ENCODE results near the gene QPCT.
"Not testable (repeated sequence)": the region's sequence is repeated elsewhere in the genome, so short reads cannot be mapped to it uniquely, and the experiment has no call there.

The QPCT gene

DNA sequence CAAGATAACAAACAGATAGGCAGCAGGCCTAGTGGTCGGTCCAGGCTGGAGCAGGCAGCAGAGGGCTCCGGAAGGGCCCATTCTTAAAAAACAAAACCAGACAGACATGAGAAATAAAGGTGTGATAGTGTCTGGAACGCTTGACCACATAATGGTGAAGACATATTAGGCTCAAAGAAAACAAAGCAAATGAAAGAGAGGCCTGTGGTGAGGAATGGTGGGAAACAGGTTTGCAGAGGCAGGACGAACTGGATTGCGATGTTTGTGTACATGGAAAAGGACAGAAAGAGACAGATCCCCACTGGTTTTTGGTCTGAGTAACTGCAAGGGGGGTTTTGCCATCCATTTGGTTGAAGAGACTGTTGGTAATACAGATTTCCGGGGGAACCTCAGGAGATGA is 19.9 kb downstream of the QPCT start:
- Mint-ChIP-seq H3K4me1 (no peaks in the 10 kb centered on the region), H3K27me3 (peaks cover 19% of the 10 kb centered on the region), H3K36me3 (peaks cover 2% of the 10 kb centered on the region), H3K9me3 (no peaks in the 10 kb centered on the region), H3K4me3 (no peak overlapping the region), H3K27ac (no peak overlapping the region)

DNA sequence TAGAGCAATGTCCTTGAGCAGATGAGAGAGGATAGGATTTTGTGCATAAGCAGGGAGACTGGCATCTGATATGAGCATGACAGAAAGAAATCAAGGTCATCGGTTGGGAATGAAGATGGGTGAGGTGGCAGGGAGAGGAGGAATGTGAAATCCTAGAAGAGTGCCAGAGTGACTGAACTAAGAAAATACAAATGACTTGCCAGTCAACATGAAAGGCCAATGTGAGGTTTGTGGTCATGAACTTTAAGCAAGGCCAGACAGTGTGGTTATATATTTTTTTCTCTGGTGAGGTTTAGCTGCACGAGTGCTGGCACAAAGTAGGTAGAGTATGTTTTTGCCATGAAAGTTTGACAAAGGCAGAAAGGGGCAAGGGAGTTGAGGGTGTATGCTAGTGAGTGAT is 21.2 kb downstream of the QPCT start:
- Mint-ChIP-seq H3K36me3 (peaks cover 2% of the 10 kb centered on the region), H3K27ac (no peak overlapping the region), H3K9me3 (no peaks in the 10 kb centered on the region)

DNA sequence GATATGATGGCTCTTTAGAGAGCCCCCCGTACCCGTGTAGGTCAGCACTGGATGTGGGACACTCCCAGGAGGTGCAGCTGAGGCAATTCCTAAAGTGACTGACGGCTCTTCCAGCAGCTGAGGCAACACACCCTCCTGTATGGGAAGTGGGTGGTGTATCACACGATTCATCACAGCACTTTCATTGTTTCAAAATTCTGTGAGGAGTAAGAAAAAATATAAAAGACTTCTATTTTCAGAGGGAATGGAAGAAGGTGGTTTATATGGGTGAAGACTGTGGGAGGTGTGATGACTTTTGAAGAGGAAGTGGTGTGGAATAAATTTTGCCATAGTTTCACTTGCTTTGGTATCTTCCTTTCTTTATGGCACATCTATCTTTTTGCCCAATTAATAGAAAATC is 22.3 kb downstream of the QPCT start:
- H3K27ac Mint-ChIP-seq: peak overlapping the region; percentile 65
- peak overlapping the region; percentile 72 for H3K4me3 Mint-ChIP-seq

More for the DNA sequence above, 21.2 kb downstream of the QPCT start:
- H3K4me1 Mint-ChIP-seq: peaks cover 4% of the 10 kb centered on the region
- no peak overlapping the region for H3K4me3 Mint-ChIP-seq
- peaks cover 15% of the 10 kb centered on the region for H3K27me3 Mint-ChIP-seq

DNA sequence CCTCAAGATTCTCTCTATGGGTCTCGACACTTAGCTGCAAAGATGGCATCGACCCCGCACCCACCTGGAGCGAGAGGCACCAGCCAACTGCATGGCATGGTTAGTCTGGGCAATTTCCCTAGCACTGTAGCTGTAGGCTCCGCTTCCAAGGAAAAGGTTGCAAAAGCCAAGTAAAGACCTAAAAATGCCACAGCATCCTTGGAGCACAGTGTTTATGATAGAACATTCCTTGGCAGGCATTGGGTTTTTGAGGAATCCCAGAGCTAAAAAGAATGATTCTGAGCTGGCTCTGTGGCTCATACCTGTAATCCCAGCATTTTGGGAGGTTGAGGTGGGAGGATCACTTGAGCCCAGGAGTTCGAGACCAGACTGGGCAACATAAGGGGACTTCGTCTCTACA is 22.9 kb downstream of the QPCT start:
- Mint-ChIP-seq H3K9me3 (no peaks in the 10 kb centered on the region), H3K36me3 (peaks cover 2% of the 10 kb centered on the region), H3K4me1 (peaks cover 5% of the 10 kb centered on the region), H3K4me3 (peak overlapping the region; percentile 72), H3K27ac (peak overlapping the region; percentile 65), H3K27me3 (peaks cover 8% of the 10 kb centered on the region)

More for the DNA sequence above, 22.3 kb downstream of the QPCT start:
- Mint-ChIP-seq H3K36me3 (peaks cover 2% of the 10 kb centered on the region), H3K9me3 (no peaks in the 10 kb centered on the region), H3K4me1 (peaks cover 5% of the 10 kb centered on the region), H3K27me3 (peaks cover 8% of the 10 kb centered on the region)

DNA sequence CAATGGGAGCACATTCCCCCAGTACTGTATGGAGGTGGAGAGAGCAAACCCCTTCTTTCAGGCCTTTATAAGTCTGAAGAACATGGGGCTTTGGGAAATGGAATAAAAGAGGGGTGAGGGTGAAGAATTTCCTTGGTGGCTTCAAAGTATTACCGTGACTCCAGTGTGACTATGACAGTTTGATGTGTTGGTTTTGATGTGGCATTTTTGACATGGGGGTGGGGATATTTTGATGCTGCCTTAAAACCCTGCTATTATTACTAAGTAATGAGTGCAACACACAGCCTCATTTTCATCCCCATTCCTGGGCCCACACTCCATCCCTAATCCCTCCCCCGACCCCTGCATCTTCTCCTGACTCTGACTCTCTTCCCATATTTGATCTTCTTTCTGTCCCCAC is 23.6 kb downstream of the QPCT start:
- Mint-ChIP-seq H3K27me3 (peaks cover 8% of the 10 kb centered on the region), H3K4me3 (peak overlapping the region; percentile 72), H3K36me3 (no peaks in the 10 kb centered on the region), H3K9me3 (no peaks in the 10 kb centered on the region), H3K27ac (peak overlapping the region; percentile 9), H3K4me1 (peaks cover 9% of the 10 kb centered on the region)

DNA sequence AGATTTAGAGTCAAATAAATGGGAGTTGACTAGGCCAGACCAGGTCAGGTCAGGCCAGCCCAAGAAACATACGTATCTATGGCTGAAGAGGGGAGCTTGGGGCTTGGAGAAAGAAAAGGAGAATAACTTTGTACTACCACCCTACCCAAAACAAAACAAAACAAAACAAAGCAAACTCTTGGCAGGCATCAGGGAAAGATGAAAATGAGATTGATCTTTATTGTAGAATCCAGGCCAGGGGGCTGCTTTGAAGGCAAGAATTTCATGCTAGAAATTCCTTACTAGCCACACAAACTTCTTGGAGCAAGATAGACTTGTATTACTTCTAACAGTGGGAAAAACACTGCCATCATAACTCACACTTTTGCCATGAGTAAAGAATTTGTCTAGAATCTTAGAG is 26.2 kb downstream of the QPCT start:
- Mint-ChIP-seq H3K27ac (no peak overlapping the region), H3K4me3 (no peak overlapping the region), H3K27me3 (peaks cover 14% of the 10 kb centered on the region), H3K9me3 (no peaks in the 10 kb centered on the region), H3K4me1 (peaks cover 18% of the 10 kb centered on the region), H3K36me3 (no peaks in the 10 kb centered on the region)

DNA sequence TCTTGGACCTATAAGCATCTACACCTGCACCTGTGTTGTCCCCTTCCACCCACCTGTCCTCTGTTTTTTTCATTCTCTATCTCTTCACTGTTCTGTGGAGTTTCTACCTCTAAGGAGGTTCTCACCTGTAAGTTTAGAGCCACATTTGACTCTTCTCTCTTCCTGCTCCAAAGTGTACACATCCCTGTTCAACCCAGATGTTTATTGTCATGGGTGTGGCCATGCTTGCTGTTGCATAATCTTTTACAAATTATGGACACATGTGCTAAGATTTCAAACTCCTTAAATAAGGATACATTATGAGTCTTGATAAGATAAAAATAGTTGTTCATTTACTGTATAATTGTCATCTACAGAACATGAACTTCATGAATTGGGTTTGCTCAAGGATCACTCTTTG is 27.6 kb downstream of the QPCT start:
- H3K27me3 Mint-ChIP-seq: peaks cover 14% of the 10 kb centered on the region

DNA sequence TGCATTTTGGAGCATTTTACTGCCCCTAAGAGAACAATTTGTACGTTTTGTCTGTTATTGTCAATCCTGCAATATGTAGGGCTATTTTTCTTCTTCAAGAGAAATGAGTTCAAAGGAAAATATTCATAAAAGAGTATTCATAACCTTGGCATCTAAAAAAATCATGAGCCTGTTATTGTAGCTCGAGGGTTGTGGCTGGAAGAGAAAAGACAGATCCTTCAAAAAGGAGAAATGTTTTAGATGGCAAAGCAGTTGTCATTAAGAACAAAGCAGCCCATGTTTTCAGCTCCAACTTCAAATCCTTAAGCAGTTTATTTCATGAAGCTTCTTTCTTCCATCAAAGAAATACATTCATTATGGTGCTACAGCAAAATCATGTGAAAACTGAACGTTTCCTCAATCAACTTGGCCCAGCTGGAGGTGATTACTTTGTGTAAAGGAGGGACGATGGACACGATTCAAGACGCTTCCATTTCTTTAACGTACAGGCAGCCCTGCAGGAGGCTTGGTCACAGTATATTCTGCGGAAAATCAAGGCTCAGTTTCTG is 31.4 kb downstream of the QPCT start:
- Mint-ChIP-seq H3K9me3 (no peaks in the 10 kb centered on the region), H3K36me3 (no peaks in the 10 kb centered on the region), H3K27me3 (peaks cover 12% of the 10 kb centered on the region), H3K4me3 (peak overlapping the region; percentile 70), H3K27ac (peak overlapping the region; percentile 67), H3K4me1 (peaks cover 37% of the 10 kb centered on the region)

More for the DNA sequence above, 27.6 kb downstream of the QPCT start:
- Mint-ChIP-seq H3K4me3 (no peak overlapping the region), H3K9me3 (no peaks in the 10 kb centered on the region), H3K27ac (peak overlapping the region; percentile 3), H3K4me1 (peaks cover 32% of the 10 kb centered on the region), H3K36me3 (no peaks in the 10 kb centered on the region)

DNA sequence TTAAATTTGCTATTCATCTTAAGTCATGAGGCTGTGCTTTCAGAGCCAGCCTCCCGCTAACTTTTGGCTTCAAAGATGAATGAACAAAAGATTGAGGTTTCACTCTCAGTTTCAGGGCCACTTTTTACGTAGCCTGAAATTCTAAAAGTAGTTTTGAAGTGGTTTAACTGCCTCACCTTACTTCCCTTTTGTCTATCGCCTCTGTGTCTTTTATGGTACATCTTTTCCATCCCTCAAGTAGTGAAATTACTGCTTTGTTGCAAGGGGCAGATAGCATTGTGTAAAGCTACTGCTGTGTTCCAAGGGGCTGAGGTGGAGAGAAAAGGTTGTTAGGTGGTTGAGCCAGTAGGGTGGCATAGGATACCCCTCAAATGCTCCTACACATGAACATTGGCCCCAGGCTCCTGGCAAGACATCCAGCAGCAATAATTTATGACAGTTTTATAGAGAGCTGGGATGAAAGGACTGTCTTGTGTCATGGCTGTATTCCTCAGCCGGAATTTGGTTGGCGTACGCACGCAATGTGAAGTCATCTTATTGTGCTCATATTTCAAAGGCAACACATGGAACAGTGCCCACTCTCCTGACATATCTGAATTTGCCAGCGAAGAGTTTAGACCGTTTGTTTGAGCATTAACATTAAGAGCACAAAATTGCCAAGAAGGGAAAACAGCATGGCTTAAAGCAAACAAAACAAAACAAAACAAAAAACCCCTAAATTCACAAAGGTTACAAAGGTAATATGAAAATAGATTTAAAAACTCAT is 32.2 kb downstream of the QPCT start:
- H3K4me1 Mint-ChIP-seq: peaks cover 37% of the 10 kb centered on the region
- H3K4me3 Mint-ChIP-seq: peak overlapping the region; percentile 77
- peaks cover 12% of the 10 kb centered on the region for H3K27me3 Mint-ChIP-seq
- H3K36me3 Mint-ChIP-seq: no peaks in the 10 kb centered on the region
- no peaks in the 10 kb centered on the region for H3K9me3 Mint-ChIP-seq
- H3K27ac Mint-ChIP-seq: peak overlapping the region; percentile 91

DNA sequence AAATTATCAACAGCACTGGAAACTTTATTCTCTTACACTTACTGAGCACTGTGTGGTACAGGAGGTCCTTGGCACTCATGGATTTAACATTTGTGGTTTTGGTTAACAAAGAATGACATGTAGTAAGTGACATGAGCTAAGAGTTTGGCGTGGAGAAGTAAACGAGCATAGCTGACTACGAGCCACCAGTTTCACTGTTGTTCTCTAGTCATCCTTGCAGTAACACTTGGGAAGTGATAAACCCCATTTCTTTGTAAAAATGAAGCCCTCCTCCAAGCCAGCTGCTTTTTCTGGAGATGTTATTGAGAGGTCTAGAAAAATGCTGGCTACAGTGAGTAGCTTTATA is 32.7 kb downstream of the QPCT start:
- Mint-ChIP-seq H3K4me3 (peak overlapping the region; percentile 77), H3K36me3 (no peaks in the 10 kb centered on the region), H3K4me1 (peaks cover 37% of the 10 kb centered on the region), H3K27ac (peak overlapping the region; percentile 91), H3K27me3 (peaks cover 12% of the 10 kb centered on the region), H3K9me3 (no peaks in the 10 kb centered on the region)

DNA sequence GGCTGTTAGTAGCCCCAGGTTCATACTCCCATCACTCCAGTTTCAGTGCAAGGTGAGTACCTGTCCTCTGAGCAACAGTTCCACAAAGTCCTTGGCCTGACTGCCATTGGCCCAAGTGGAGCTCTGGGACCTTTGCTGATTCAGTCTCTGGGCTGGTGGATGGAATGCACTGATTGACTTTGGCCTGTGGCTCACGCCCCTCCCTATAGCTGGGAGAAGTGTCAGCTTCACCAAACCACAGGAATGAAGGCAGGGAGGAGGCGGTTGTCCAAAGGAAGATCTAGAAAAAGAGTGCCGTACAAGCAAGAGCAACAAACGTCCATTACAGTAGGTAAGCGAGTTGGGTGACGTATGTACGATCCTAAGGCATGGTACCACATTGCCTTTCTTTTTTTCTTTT is 34.0 kb downstream of the QPCT start:
- Mint-ChIP-seq H3K27me3 (peaks cover 8% of the 10 kb centered on the region), H3K36me3 (no peaks in the 10 kb centered on the region), H3K4me3 (no peak overlapping the region), H3K27ac (no peak overlapping the region), H3K4me1 (peaks cover 34% of the 10 kb centered on the region), H3K9me3 (no peaks in the 10 kb centered on the region)

DNA sequence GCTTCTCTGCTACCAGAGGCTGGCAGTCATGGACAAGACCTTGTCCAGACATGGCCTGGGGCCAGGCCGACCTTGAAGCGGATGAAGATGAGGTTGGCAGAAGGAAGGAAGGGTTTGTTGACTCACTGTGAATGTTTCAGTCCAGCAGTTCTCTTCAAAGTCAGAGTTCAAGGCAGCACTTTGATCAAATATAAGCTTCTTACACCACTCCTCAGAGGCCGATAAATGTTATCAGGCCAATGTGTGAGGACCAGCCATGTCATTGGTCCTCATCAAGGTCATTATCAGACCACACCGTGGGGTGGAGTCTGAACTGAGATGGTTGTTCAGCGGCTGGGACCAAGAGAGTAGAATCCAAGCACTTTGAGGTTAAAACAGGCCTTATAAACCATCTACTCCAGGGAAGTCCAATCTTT is 35.5 kb downstream of the QPCT start:
- Mint-ChIP-seq H3K27ac (no peak overlapping the region), H3K36me3 (no peaks in the 10 kb centered on the region), H3K9me3 (no peaks in the 10 kb centered on the region), H3K27me3 (peaks cover 3% of the 10 kb centered on the region), H3K4me3 (no peak overlapping the region), H3K4me1 (peaks cover 32% of the 10 kb centered on the region)

DNA sequence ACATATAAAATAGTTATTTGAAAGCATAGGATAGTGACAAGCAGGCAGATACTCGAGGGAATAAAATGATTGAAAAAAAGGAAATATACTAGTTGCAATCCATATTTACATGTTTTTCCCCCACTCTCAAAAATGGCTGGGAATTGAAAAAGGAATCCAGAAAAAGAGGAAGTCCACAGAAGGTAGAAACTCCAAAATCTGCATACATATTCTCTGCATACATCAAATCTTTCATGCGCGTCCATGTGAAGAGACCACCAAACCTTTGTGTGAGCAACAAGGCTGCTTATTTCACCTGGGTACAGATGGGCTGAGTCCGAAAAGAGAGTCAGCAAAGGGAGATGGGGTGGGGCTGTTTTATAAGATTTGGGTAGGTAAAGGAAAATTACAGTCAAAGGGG is 36.4 kb downstream of the QPCT start:
- peaks cover 23% of the 10 kb centered on the region for H3K4me1 Mint-ChIP-seq
- not testable (repeated sequence) for H3K27me3 Mint-ChIP-seq, H3K4me3 Mint-ChIP-seq, H3K9me3 Mint-ChIP-seq, H3K27ac Mint-ChIP-seq, H3K36me3 Mint-ChIP-seq

DNA sequence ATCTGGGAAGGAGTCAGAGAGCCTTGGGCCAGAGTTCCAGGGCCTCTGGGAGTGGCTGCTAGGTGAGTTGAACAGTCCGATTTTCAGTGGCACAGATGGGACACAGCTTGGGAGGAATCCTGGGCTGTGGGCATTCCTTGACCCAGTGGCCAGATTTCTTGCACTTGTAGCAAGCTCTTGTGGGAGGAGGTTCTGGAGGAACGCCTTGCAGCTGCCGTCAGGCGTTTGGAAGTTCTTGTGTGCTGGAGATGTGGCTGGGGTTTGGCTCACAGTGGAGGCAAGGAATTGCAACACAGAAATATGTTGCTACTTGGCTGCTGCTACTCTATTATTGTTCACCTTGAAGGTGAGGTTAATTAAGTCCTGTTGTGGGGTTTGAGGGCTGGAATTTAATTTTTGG is 39.8 kb downstream of the QPCT start:
- not testable (repeated sequence) for H3K9me3 Mint-ChIP-seq, H3K4me1 Mint-ChIP-seq, H3K27ac Mint-ChIP-seq, H3K27me3 Mint-ChIP-seq, H3K36me3 Mint-ChIP-seq, H3K4me3 Mint-ChIP-seq

DNA sequence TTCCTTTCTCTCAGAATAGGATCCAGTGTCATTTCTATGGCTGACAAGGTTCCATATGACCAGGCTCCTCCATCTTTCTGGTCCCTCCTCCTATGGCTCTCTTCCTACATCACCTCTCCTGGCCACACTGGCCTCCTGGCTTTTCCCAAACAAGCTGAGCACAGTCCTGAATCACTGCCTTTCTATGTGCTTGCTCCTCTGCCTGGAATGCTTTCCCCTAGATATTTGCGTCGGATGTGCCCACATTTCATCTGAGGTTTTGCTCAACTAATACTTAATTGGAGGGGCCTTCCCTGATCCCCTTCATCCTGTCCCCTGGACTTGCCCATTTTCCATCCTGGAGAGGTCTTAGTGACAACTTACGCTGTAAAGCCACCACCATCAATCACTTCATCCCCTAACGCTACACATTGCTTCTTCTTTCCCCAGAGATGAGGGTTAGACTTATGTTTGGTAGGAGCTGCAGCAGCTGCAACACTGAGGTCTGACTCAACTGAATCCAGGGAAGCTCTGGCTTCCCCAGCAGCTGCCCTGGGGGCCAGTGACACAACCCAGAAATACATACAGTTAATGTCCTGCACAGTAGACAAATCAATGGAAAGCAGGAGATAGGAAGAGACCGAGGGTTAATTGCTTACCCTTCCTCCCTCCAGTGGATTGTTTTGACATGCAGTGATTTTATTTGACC is 42.9 kb downstream of the QPCT start:
- no peaks in the 10 kb centered on the region for H3K27me3 Mint-ChIP-seq
- H3K4me1 Mint-ChIP-seq: peaks cover 4% of the 10 kb centered on the region
- H3K27ac Mint-ChIP-seq: no peak overlapping the region
- peaks cover 3% of the 10 kb centered on the region for H3K9me3 Mint-ChIP-seq
- H3K4me3 Mint-ChIP-seq: no peak overlapping the region
- H3K36me3 Mint-ChIP-seq: no peaks in the 10 kb centered on the region

DNA sequence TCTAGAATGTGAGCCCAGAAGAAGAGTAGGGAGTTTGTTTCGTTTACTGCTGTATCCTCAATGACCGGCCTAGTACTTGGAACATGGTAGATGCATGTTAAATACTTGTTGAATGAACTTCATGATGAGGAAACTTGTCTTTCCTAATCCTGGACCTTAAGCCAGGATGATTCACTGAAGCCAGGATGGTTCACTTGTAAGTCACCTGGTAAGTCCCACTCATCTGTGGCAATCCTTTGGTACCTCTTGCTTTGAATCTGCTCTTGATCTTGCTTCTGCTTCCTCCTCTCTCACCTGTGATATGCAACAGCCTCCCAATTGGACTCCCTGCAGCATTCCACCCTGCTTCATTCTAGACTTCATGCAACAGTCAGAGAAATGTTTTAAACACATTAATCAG is 43.6 kb downstream of the QPCT start:
- Mint-ChIP-seq H3K4me3 (no peak overlapping the region), H3K9me3 (peaks cover 6% of the 10 kb centered on the region), H3K36me3 (no peaks in the 10 kb centered on the region)

More for the DNA sequence above, 43.6 kb downstream of the QPCT start:
- Mint-ChIP-seq H3K4me1 (peaks cover 7% of the 10 kb centered on the region), H3K27ac (no peak overlapping the region), H3K27me3 (no peaks in the 10 kb centered on the region)
